Stimulated activated CD8-positive, alpha-beta memory T cell treated with anti-CD3 and anti-CD28 coated beads, Interleukin-7, amount 100 ng/mL, for 1 hour (primary cell): Measurements from ENCODE around the gene PREB.

Experiments used
- DNase-seq, 2 donors: peaks; one replicate each; pipeline ENCODE4 v3.0.0-alpha.2; 2020; ENCODE audit warnings: low read depth in 2 of 2

Gene PREB

DNA sequence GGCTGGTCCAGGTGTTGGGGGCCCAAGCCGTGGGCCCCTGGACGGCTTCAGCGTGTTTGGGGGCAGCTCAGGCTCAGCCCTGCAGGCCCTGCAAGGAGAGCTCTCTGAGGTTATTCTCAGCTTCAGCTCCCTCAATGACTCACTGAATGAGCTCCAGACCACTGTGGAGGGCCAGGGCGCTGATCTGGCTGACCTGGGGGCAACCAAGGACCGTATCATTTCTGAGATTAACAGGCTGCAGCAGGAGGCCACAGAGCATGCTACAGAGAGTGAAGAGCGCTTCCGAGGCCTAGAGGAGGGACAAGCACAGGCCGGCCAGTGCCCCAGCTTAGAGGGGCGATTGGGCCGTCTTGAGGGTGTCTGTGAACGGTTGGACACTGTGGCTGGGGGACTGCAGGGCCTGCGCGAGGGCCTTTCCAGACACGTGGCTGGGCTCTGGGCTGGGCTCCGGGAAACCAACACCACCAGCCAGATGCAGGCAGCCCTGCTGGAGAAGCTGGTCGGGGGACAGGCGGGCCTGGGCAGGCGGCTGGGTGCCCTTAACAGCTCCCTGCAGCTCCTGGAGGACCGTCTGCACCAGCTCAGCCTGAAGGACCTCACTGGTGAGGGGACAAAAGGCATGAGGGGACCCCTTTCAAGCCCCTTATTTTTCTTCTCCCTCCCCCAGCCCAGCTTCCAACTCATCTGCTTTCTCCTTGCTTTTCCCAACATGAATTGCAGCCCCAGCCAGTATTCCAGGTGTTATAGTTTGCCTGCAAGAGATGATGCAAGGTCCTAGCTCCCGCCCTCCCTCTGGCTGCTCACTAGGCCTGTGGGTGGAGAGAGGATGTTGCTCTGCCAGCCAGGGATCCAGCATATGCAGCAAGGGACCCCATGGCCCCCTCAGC is 50.8 kb downstream of the PREB start:
- DNase-seq, result no peak

DNA sequence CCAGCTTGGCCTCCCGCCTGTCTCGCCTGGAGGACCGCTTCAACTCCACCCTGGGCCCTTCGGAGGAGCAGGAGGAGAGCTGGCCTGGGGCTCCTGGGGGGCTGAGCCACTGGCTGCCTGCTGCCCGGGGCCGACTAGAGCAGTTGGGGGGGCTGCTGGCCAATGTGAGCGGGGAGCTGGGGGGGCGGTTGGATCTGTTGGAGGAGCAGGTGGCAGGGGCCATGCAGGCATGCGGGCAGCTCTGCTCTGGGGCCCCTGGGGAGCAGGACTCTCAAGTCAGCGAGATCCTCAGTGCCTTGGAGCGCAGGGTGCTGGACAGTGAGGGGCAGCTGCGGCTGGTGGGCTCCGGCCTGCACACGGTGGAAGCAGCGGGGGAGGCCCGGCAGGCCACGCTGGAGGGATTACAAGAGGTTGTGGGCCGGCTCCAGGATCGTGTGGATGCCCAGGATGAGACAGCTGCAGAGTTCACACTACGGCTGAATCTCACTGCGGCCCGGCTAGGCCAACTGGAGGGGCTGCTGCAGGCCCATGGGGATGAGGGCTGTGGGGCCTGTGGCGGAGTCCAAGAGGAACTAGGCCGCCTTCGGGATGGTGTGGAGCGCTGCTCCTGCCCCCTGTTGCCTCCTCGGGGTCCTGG is 51.5 kb downstream of the PREB start:
- DNase-seq, result no peak

DNA sequence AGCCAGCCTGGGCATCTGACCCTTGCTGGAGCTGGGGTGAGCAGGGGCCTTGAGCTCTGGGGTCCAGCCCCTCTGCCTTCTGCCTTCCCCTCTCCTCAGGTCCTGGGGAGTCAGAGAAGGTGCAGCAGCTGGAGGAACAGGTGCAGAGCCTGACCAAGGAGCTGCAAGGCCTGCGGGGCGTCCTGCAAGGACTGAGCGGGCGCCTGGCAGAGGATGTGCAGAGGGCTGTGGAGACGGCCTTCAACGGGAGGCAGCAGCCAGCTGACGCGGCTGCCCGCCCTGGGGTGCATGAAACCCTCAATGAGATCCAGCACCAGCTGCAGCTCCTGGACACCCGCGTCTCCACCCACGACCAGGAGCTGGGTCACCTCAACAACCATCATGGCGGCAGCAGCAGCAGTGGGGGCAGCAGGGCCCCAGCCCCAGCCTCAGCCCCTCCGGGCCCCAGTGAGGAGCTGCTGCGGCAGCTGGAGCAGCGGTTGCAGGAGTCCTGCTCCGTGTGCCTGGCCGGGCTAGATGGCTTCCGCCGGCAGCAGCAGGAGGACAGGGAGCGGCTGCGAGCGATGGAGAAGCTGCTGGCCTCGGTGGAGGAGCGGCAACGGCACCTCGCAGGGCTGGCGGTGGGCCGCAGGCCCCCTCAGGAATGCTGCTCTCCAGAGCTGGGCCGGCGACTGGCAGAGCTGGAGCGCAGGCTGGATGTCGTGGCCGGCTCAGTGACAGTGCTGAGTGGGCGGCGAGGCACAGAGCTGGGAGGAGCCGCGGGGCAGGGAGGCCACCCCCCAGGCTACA is 52.3 kb downstream of the PREB start:
- DNase-seq, result no peak
